ENCODE results near the gene SFTA2.

SFTA2 gene

GRCh38 chr6:30889921-30890645 lies 41.9 kb downstream of the SFTA2 start:
- DNase-seq = no peak

GRCh38 chr6:30889496-30889885 lies 42.5 kb downstream of the SFTA2 start:
- no peak for DNase-seq

- DNase-seq = no peak
These were observed 43.0 kb downstream of the SFTA2 start for GRCh38 chr6:30888816-30889495.

GRCh38 chr6:30887901-30888815 lies 43.8 kb downstream of the SFTA2 start:
- DNase-seq = no peak

DNA sequence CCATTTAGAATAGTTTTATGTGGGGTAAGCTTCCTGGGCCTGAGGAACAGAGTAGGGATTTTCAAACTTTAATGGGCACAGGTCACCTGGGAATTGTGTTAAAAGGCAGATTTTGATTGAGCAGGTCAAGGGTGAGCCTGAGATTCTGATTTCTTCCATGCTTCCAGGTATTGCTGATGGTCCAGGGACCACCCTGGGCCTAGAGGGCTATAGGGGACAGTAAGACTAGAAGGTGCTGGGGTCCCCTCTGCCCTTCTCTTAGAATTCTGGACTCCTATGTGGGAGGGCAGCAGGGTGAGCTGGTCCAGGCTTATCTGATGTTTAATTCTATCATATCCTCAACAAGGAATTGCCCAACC lies 45.1 kb downstream of the SFTA2 start:
- DNase-seq = no peak

- DNase-seq = peak in 1 of 2 experiments; percentile 35
These were observed 45.7 kb downstream of the SFTA2 start for GRCh38 chr6:30885999-30886896.

DNA sequence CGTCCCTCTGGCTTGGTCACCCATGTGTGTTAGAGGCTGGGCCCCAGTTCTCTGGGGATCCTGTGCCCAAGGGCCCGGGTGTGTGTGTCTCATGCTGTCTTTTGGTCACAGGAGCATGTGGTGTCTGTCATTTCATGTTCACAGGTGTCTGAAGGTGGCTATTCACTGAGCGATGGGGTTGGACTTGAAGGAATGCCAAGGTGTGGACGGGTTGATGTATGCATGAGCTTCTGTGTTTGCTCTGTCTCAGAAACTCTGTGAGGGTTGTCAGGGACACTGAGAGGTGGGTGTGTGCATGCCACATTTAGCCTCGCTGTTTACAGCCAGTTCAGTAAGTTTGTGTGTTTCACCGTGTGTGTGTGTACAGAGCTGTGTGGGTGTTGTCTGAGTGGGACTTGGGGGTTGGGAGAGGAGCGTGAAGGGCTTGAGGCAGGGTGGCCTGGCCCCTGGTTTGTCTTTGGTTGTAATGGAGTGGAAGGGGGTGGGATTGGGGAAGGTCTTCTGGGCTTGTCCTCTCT lies 46.4 kb downstream of the SFTA2 start:
- no peak for DNase-seq

- peak in 1 of 2 experiments; percentile 33 for DNase-seq
These were observed 47.2 kb downstream of the SFTA2 start for GRCh38 chr6:30884521-30885480.

GRCh38 chr6:30883685-30884520 lies 48.1 kb downstream of the SFTA2 start, which contains the start of gene DDR1:
TSS of gene DDR1 (plus strand) at chr6:30884519. CDS start at chr6:30888730, 4,211 bp downstream.
- peak; percentile 32 to 40 for DNase-seq

DNA sequence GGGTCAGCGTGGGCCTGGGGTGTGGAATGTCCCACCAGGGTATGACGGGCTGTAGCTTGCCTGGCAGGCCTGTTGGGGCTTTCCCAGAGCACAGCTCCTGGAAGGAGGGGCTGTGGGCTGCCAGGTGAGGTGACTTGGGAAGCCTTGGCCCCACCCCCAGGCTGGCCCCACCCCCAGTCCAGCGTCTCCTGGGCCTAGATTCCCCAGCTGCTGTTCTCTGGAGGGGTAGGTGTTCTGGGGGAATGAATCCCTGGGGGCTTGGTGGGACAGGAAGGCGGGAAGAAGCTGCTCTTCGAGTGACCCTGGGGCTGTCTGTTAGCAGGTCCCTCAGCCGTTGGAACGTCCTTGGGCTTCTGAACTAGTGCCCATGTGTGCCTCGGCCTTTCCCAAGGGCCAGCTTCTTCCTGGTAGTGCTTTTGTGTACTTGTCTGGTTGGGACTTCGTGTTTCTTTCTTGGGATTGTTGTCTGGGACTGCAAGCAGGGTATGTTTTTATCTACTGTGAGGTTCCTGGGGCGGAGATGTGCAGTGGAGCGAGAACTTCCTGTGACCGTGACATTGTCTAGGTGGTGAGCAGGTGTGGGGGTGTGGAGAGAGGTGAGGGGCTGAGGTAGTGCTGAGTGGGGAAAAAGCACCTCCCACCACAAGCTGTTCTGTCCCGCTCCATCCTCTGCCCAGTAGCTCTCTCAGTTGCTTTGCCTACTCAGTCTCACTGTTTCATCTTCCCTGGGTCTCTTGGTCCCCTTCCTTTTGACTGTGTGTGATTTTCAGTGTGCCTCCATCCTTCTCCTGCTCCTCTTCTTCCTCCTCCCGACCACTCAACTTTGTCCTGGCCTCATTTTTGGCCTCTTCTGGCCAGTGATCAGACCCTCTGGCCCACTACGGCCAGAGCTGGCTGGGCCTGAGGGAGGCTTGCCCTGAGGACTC lies 48.9 kb downstream of the SFTA2 start:
- DNase-seq = peak; percentile 8 to 77

DNA sequence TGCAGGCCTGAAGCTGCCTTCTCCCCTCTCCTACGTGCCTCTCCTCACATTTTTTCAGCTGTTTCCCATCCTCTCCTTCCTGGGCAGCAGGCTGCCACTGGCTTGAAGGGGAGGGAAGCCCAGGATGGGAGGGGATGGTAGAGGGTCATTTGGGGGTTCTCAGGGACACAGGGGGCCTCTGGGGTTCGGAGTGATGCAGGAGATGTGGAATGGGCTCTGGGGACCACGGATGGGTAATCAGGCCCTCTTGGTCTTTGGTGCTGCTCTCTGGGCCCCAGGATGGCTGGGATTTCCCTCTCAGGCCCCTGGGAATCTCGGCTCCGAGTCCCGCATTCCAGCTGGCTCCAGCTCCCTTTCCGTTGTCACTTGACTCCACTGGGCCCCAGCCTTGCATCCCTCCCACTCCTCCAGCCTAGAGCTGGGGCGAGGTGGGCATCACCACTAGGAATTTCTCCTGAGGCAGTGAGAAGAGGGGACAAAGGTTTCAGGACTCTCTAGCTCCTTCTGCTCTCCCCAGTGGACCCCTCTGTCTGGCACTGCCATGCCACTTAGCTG lies 49.7 kb downstream of the SFTA2 start:
- DNase-seq = no peak

DNA sequence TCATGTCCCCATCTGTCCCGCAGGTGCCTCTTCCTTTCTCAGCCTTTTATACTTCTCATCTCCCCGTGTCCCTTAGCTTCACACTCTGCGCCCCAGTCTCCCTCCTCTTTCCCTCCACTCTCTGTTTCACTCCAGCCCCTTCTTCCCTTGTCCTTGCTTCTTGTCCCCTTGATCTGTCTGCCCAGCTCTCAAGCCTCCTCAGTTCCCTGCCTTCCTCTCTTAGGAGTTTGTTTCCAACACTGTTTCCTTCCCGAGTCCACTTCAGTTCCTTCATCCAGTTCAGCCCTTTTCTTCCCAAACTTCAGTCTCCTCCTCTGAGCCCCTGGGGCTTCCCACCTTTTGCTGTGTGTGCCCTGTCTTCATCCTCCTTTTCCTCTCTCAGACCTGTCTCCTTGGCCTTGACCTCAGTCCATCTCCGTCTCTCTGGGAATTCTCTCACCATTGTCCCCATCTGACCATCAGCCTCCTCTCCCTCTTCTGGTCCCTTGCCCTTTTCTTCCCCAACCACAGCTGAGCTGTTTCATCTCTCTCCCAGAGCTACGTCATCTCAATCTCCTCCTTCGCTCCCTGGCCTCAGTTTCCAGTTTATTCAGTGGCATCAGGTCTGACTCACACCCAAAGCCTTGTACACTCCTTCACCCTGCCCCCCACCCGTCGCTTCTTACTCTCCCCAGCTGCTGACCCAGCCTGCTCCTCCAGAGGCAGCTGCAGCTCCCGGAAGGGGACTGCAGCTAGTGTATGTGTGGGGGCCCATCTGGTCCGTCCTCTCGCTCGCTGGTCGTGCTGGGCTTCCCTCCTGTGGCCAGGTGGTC lies 50.4 kb downstream of the SFTA2 start:
- DNase-seq = peak; percentile 80 to 91
